Stimulated activated CD4-positive, alpha-beta T cell treated with anti-CD3 and anti-CD28 coated beads, Interleukin-12 subunit alpha, Interleukin-12 subunit beta, amount 100 ng/mL, for 24 hours (primary cell): ENCODE results near the gene MYOC.
"Not testable (repeated sequence)": the region's sequence is repeated elsewhere in the genome, so short reads cannot be mapped to it uniquely, and the experiment has no call there.

ENCODE experiments used
- DNase-seq, 2 experiments: peaks; one replicate each; pipeline ENCODE4 v3.0.0-alpha.2; 2020; ENCODE audit warnings: low read depth in 2 of 2

MYOC gene

DNA sequence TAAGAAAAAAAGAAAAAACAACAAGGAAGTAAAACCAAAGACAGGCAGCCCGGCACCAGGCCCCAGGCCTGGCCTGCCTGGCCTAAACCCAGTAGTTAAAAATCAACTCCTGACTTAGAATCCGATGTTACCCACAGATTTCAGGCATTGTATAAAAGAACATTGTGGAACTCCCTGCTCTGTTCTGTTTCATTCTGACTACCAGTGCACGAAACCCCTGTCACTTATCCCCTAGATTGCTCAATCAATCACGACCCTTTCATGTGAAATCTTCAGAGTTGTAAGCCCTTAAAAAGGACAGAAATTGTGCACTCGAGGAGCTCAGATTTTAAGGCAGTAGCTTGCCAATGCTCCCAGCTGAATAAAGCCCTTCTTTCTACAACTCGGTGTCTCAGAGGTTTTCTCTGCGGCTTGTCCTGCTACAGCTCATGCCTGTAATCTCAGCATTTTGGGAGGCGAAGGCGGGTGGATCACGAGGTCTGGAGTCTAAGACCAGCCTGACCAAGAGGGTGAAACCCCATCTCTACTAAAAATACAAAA lies 46.0 kb downstream of the MYOC start:
- DNase-seq: no peak

DNA sequence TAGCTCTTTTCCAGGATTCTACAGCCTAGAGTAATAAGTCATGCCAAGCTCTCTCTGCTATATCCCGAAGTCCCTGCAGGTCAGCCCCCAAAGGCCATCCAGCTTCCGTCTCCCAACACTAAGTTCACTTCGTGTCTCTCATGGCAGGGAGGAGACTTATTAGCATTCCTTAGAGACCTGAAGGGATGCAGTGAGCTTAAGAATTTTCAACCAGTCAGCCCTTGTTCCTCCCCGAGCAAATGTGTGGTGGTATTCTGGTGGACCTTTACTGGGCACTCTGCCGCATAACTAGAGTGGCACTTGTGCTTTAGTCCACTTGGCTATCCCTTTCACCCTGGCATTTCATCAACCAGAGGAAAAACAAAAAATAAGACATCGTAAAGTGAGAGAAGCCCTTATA lies 49.4 kb downstream of the MYOC start:
- DNase-seq: not testable (repeated sequence)

- DNase-seq: no peak
Measured at GRCh38 chr1:171600862-171601261, 51.6 kb downstream of the MYOC start.

- DNase-seq: not testable (repeated sequence)
Measured at GRCh38 chr1:171600310-171600709, 52.2 kb downstream of the MYOC start.

- DNase-seq: no peak
Measured at GRCh38 chr1:171597203-171597602, 55.3 kb downstream of the MYOC start.

GRCh38 chr1:171596705-171597104 lies 55.8 kb downstream of the MYOC start:
- no peak for DNase-seq

DNA sequence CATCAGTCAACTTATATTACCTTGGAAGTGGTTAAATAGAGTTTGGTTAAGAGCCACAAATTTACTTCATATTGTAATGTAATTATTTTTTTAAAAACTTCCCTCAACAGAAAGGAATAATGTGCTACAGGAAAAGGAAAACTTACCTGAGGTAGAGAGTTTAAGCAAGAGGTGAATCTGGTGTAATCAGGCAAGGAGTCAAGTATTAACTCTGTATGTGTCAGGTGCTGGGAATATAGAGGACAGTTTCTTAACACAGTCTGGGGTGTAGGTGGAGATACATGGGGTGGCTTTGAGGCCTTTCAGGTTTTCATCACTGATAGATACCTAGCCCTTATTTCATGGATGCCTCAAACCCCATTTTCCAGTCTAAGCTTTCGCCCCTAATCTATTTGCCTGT lies 56.4 kb downstream of the MYOC start:
- DNase-seq: no peak

DNA sequence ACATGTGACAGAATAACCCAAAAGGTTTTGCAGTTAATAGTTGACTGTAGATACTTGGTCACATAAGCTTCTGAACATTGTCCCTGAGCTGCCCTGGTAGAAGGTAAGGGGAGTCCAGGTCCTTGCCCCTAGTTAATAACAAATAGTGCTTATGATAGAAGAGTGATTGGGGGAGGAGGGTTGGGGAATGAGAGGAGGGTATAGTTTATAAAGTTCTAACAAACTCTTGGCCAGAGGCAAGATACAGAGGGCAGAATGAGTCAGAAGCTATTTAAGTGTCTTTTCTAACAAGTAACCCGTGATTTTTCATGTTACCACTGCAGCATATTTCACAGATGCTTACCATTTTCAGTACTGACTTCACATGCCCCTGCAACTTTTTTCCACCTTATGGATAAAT lies 57.2 kb downstream of the MYOC start:
- DNase-seq: no peak

DNA sequence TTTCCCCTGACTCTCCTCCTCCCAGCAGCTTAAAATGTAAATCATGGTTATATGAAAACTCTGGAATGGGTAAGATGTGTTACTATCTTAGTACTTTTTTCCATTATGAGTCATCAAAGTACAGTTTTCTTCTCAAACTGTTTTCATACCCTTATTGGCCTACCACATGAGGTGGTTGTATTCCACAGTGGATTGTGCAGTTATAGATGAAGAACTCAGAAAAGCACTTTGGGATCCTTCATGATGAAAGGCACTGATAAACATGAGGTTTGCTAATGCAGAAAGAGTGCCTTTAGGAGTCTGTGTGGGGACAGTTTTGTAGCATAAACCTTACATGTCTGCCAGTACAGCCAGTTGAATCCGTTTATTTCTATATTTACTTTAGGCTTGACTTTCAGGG lies 62.5 kb downstream of the MYOC start:
- no peak for DNase-seq

- DNase-seq: no peak
Measured at GRCh38 chr1:171588230-171588629, 64.3 kb downstream of the MYOC start.

DNA sequence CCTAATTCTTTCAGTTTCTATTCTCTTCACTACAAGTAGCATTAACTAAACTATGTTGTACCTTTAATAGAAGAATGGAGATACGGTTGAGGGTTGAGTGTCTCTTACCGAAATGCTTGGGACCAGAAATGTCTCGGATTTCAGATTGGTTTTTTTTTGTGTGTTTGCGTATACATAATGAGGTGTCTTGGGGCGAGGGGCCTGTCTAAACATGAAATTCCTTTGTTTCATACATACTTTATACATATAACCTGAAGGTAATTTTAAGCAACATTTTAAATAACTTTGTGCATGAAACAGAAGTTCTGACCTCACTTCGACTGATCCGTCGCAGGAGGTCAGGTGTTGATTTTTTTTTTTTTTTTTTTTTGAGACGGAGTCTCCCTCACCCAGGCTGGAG lies 66.8 kb downstream of the MYOC start:
- no peak for DNase-seq
